Stomach (tissue), 9 donors: ENCODE results near the gene UTP20. TPM values are rescaled to one million over a fixed set of nuclear protein-coding genes. Genes with fewer than 3 reads are reported as not detected.

Experiments
- DNase-seq, 2 donors: peaks; one replicate each; pipeline versions ENCODE4 v3.0.0 to v3.0.0-alpha.2; 2013 to 2019
- H3K27ac ChIP-seq, 5 donors: fragments of 200-600 bp in 4 of 5; sonication (generic) in 4 of 5; one replicate each; pipeline ENCODE4 v1.5.1; 2013 to 2019; ENCODE audit warnings: mild to moderate bottlenecking in 1 of 5, moderate library complexity in 1 of 5
- H3K27me3 ChIP-seq, 3 donors: fragments of 200-600 bp; sonication (generic); one replicate each; pipeline ENCODE4 v1.5.1; 2017 to 2019; ENCODE audit warnings: mixed run types in 1 of 3
- H3K36me3 ChIP-seq, 4 donors: fragments of 200-600 bp; sonication (generic); 1 replicate in 3 of 4; 2 replicates in 1 of 4; pipeline ENCODE4 v1.5.1; 2016 to 2019
- H3K4me1 ChIP-seq, 4 donors: fragments of 200-600 bp; sonication (generic); one replicate each; pipeline ENCODE4 v1.5.1; 2016 to 2019
- H3K4me3 ChIP-seq, 4 donors: fragments of 200-600 bp; sonication (generic) in 3 of 4; one replicate each; pipeline ENCODE4 v1.5.1; 2016 to 2019; ENCODE audit warnings: mild to moderate bottlenecking in 1 of 4
- H3K9me3 ChIP-seq, 4 donors: fragments of 200-600 bp; sonication (generic); one replicate each; pipeline ENCODE4 v1.5.1; 2016 to 2019
- CTCF ChIP-seq, 7 experiments: fragments of 450-650 bp in 4 of 7; fragments of 200-600 bp in 3 of 7; sonication (generic) in 3 of 7; IDR thresholded peaks; one replicate each; pipeline ENCODE4 v1.5.1; 2016 to 2019; ENCODE audit warnings: antibody characterized with exemption in 7 of 7, control low read depth in 2 of 7, mild to moderate bottlenecking in 1 of 7
- EP300 ChIP-seq: sonication (generic); formaldehyde crosslinking; IDR thresholded peaks from one replicate; pipeline ENCODE4 v1.6.1; 2017; ENCODE audit warnings: antibody characterized with exemption
- POLR2A ChIP-seq, 4 donors: fragments of 450-650 bp; IDR thresholded peaks; one replicate each; pipeline ENCODE4 v1.6.1; 2016; ENCODE audit warnings: antibody characterized with exemption in 4 of 4, control low read depth in 2 of 4, mild to moderate bottlenecking in 1 of 4, moderate library complexity in 1 of 4
- POLR2AphosphoS5 ChIP-seq, 3 donors: sonication (generic); formaldehyde crosslinking; IDR thresholded peaks; one replicate each; pipeline ENCODE4 v1.6.1; 2016; ENCODE audit warnings: antibody characterized with exemption in 3 of 3
- WGBS, 5 donors: extraction: QIAGEN DNeasy Blood & Tissue Kit in 3 of 5; methylation state at CpG; one replicate each; pipeline versions ENCODE4 v1.1.5 to v1.1.7; 2013 to 2018; 5-methylcytosine and 5-hydroxymethylcytosine counted together
- intact Hi-C: fragments of 100-400 bp; cut with DNase I; formaldehyde crosslinking; loops from one replicate; pipeline ENCODE4 v1.15.1; 2023; ENCODE audit warnings: low total_unique reads
- polyA plus RNA-seq, 3 donors: library from polyadenylated mRNA; stranded (reverse); fragments of 200-250 nt; gene quantifications; one replicate each; pipeline ENCODE4 v1.2.3, GENCODE V29; 2013
- total RNA-seq, 5 donors: library from RNA; depleted of rRNA; stranded (reverse); fragments of >200 nt; gene quantifications; one replicate each; pipeline versions ENCODE4 v1.1.0 to v1.2.3, GENCODE V29; 2014 to 2016
- donor health status: healthy with polysubstance abuse.
- donor health status: Bipolar disorder and iron deficiency.
- donor health status: healthy.

The UTP20 gene
- total and polyA plus RNA-seq, 8 donors, result 1.4 to 23.2 (median 4.8) TPM

- H3K27me3 ChIP-seq, result no peaks in the 10 kb centered on the region
- no peak overlapping the region for H3K27ac ChIP-seq
- no peaks in the 10 kb centered on the region for H3K4me1 ChIP-seq
- H3K9me3 ChIP-seq, result peaks cover 0 to 13% (median 3%) of the 10 kb centered on the region in 4 donors
- DNase-seq, result no peak
- intact Hi-C loops, result no loop called here
- 83 to 92% (median 87%) methylated on average over 4 of the region's 4 CpGs for WGBS, 5 donors
- H3K36me3 ChIP-seq, result no peaks in the 10 kb centered on the region
- no peak overlapping the region for H3K4me3 ChIP-seq
- TF ChIP-seq CTCF (IDR thresholded peaks at IDR 0.05), result no peak
- no peak for TF ChIP-seq POLR2A (IDR thresholded peaks at IDR 0.05)
Measured at GRCh38 chr12:101238306-101238705, 41.6 kb upstream of the UTP20 start.

GRCh38 chr12:101238800-101239329 lies 41.0 kb upstream of the UTP20 start:
- TF ChIP-seq CTCF (IDR thresholded peaks at IDR 0.05) (no peak), POLR2A (IDR thresholded peaks at IDR 0.05) (no peak), EP300 (no peak), POLR2AphosphoS5 (IDR thresholded peaks at IDR 0.05) (no peak)
- 71 to 96% (median 75%) methylated on average over 4 to 6 of the region's 6 CpGs for WGBS, 5 donors
- intact Hi-C loops, result no loop called here
- DNase-seq, result no peak
- peaks cover 0 to 13% (median 3%) of the 10 kb centered on the region in 4 donors for H3K9me3 ChIP-seq
- no peak overlapping the region for H3K27ac ChIP-seq
- no peaks in the 10 kb centered on the region for H3K4me1 ChIP-seq
- no peaks in the 10 kb centered on the region for H3K27me3 ChIP-seq
- H3K36me3 ChIP-seq, result no peaks in the 10 kb centered on the region
- no peak overlapping the region for H3K4me3 ChIP-seq

- DNase-seq, result no peak
- TF ChIP-seq POLR2A (IDR thresholded peaks at IDR 0.05), result no peak
- no peak for TF ChIP-seq POLR2AphosphoS5 (IDR thresholded peaks at IDR 0.05)
- no peak for TF ChIP-seq EP300
- TF ChIP-seq CTCF (IDR thresholded peaks at IDR 0.05), result no peak
- Histone ChIP-seq H3K9me3 (peaks cover 0 to 13% (median 3%) of the 10 kb centered on the region in 4 donors), H3K27me3 (no peaks in the 10 kb centered on the region), H3K4me1 (no peaks in the 10 kb centered on the region), H3K36me3 (no peaks in the 10 kb centered on the region), H3K4me3 (no peak overlapping the region), H3K27ac (no peak overlapping the region)
- intact Hi-C loops, result no loop called here
- 17 to 38% (median 24%) methylated on average over 2 of the region's 2 CpGs for WGBS, 5 donors
Measured at GRCh38 chr12:101243074-101243473, 36.8 kb upstream of the UTP20 start.

- peaks cover 0 to 13% (median 3%) of the 10 kb centered on the region in 4 donors for H3K9me3 ChIP-seq
- H3K27me3 ChIP-seq, result no peaks in the 10 kb centered on the region
- no peaks in the 10 kb centered on the region for H3K36me3 ChIP-seq
- no peak for DNase-seq
- no peak overlapping the region for H3K4me3 ChIP-seq
- 75 to 98% (median 82%) methylated on average over 2 of the region's 2 CpGs for WGBS, 5 donors
- no peak overlapping the region for H3K27ac ChIP-seq
- no peaks in the 10 kb centered on the region for H3K4me1 ChIP-seq
- no peak for TF ChIP-seq POLR2A (IDR thresholded peaks at IDR 0.05)
- TF ChIP-seq CTCF (IDR thresholded peaks at IDR 0.05), result no peak
- no peak for TF ChIP-seq EP300
- TF ChIP-seq POLR2AphosphoS5 (IDR thresholded peaks at IDR 0.05), result no peak
- intact Hi-C loops, result no loop called here
Measured at GRCh38 chr12:101243616-101244015, 36.3 kb upstream of the UTP20 start.
